8988T (cell line): Measurements from ENCODE around the gene PNPLA3.
"Not testable (repeated sequence)": the region's sequence is repeated elsewhere in the genome, so short reads cannot be mapped to it uniquely, and the experiment has no call there.

ENCODE experiments used
- DNase-seq: peaks from one replicate; pipeline ENCODE4 v3.0.0; 2011

PNPLA3 gene

DNA sequence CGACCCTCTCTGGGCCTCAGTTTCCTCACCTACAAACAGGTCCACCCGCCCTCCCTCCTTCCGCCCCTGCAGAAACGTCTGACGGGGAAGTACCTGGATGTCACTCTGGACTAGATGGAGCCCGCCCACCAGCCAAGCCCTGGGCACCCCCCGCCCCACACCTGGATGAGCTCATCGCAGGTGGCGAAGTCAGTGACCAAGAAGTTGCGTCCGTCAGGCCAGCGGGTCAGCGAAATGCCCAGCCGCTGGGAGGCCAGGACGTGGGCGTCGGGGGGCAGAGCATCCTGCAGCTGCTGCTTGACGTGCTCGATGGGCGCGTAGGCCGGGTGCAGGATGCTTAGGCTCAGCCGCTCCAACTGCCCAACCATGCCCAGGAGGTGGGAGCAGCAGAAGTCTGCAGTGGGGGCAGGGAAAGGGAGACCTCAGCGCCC is 32.7 kb upstream of the PNPLA3 start:
- no peak for DNase-seq

DNA sequence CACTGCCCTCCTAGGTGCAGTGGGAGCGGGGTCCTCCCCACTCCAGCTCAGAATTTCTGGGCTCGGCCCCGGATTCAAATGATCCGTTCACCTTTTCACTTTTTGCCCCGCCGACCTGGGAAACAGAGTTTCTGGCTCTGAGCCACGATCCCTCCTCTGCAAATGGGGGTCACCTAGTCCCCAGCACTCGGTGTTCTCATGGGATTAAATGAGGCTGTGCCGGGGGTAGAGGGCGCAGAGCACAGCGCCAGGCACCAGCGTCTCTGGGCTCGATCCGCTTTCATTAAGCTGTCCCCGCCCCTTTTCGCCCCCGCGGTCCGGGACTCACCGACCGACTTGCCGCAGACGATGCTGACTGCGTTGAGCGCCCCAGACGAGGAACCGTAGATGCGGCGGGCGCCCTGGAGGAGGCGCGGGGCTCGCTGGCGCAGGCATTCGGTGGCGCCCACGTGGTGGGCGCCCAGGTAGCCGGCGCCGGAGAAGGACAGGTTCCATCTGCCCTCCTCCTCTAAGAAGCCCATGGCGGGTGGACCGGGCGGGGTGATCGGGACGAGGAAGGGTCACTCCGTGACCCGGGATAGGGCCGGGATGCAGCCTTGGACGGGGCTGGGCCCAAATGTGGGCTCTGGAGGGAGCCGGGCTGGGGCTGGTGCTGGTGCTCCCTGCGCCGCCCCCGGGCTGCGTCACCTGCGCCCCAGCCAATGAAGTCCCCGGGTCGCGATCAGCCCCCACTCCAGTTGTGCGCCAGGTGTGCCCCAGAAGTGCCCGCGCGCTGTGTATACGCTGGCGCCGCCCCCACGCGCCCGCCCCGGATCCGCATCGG is 32.0 kb upstream of the PNPLA3 start, which contains the start of gene PNPLA5:
Gene PNPLA5 (minus strand): TSS at position 654 of the 823 bp plus-strand sequence. CDS start 133 bp downstream, at position 521.
- DNase-seq, result no peak

DNA sequence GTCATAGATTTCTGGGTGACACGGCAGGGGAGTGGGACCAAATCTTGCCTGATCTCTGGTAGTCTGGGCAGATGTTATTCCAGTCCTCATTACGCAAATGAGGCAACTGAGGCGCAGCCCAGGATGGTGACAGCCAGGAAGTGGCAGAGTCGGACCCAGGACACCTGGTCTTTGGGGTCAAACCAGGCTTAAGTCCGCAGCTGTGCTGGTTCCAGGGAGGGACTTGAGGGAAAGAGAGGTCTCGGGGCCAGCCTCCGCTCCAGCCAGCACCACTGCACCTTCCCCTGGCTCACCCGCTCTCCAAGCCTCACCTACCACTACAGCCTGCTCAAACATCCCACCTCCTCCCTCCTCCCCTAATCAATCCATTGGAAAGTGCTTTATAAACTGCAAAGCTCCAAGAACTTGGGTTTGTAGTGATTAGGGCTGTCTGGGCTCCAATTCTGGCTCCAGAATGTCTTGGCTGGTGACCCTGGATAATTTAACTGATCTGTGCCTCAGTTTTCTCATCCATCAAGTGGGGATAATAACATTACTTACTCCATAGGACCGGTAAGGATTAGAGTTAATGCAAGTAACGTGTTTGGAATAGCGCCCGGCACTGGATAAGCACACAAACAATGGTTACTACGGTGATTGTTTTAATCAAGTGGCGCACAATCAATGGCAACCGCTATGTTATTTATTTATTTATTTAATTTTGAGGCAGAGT is 31.3 kb upstream of the PNPLA3 start:
- no peak for DNase-seq

DNA sequence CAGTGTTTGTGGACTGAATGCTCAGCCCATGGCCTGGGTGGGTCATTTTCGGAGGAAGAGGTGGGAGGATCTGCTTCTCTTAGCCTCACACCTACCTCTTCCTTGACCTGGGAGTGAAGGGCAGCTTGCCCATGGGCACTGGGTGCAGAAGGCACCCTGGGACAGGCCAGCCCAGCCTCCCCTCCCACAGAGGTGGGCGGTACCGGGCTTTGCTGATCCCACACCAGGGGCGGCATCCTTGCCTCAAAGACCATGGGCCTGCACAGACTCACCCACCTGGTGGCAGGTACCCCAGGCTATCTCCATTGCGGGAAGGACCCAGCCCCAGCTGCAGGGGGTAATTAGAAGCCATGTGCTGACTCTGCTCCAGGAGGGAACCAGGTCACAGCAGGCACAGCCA is 30.3 kb upstream of the PNPLA3 start:
- DNase-seq, result no peak

DNA sequence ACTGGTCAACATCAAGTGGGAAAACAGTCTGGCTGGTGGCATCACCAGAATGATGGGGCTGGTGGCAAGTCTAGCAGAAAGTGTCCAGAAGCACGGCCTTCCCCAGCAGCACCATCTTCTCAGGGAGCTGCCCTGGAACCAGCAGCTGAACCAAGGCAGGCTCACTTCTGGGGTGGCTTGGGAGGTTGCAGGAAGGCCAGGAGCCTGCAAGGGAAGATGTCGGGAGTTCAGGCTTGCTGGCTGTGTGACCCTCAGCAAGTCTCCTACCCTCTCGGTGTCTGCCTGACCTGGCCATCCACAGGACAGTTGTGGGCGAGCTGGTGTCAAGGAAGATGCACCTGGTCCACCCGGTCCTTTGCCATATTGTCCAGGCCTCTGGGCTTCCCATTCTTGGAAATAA is 29.5 kb upstream of the PNPLA3 start:
- no peak for DNase-seq

DNA sequence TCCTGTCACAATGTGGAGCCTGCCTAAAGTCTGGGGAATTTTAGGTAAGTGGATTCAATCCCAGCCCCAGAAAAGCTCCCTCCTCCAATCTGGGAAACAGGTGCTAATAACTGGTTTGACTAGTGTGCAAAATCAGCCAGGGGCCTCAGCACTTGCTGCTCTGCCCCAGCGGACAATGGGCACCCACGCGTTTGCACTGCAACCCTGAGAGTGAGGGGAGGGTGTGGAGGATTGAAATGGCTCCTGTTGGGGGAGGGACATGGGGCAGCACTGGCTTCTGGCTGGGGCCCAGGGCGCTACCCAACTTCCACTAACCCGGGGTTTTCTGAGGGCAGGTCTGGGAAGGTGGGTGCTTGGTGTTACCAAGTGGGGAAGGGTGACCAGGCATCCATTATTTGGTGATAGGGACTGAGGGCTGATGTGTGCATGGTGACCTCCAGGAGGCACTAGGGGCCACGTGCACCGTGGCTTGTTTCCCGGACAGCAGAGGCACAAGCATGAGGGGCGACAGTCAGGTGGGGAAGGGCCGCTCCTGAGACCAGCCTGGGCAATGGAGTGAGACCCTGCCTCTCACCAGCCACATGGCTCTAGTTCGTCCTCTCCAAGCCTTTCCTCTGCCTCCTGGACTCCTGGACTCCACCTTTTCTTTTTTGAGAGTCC is 27.5 kb upstream of the PNPLA3 start:
- DNase-seq, result no peak

DNA sequence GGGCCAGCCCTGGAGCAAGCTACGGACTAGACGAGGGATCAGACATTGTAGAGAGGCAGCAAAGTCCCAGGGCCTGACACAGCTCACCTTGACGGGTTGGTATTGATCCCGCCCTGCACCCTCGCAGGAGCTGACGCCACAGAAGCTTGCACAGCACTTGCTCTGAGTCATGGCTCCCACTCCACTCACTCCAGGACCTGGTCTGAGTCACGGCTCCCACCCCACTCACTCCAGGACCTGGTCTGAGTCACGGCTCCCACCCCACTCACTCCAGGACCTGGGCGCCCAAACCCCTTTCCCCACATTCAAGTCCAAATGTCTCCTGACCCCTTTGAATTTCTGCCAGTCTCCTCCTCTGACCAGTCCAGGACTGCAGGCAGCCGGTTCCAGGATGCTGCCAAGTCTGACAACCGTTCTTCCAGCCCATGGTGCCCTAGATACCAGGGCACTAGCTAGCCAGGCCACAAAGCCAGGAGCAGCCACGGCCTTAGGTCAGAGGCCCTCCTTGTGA is 25.8 kb upstream of the PNPLA3 start:
- no peak for DNase-seq

DNA sequence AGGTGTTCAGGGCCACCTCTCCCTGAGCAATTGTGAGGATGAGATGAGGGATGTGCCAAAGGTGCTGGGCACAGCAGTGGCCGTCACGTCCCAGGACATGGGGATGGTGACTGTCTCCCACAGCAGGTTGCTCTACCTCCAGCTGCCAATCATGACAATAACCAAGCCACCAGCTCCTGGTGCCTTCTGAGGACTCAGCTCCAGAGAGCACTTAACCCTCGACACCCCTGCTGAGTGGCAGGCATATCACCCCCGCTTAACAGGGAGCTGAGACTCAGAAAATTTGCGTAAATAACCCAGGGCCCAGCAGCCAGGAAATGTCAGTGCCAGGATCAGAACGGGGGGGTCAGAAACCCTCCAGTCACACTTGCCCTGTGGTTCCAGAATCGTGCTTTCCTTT is 23.4 kb upstream of the PNPLA3 start:
- no peak for DNase-seq

DNA sequence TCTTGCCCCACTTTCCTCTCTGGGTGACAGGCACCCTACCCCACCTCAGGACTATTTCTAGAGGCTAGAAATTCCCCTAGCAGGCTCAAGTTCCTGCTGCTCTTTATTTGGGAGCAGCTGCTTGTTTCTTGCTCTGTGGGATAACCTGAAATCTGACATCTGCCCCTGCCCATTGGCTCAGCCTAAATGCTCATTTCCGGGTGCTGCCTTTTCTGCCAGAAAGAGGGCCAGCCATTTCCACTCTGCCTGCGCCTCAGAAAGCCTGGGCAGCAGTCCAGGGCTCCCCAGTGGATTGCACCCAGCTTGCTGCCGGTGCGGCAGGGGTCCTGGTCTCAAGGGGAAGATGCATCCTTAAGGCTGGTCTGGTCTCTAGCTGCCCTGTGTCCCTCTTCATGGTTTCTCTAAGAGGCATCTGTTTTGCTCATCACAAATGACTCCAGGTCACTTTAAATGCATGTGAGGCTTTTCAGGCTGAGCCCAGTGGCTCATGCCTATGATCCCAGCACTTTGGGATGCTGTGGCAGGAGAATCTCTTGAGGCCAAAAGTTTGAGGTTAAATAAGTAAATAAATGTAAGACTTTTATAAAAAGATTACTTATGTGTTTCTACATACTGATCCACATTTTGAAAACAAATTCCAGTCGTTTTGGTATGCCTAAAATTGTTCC is 21.5 kb upstream of the PNPLA3 start:
- DNase-seq, result no peak

DNA sequence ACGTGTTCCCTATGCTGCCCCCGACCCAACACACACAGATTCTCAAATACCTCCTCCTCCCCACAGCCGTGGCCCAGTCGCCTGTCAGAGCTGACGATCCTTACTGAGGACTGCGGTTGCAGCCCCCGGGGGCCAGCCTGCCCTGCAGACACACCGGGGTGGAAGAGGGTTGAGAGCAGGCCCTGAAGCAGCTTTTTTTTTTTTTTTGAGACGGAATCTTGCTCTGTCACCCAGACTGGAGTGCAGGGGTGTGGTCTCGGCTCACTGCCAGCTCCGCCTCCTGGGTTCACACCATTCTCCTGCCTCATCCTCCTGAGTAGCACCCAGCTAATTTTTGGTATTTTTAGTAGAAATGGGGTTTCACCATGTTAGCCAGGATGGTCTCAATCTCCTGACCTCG is 20.6 kb upstream of the PNPLA3 start:
- DNase-seq, result not testable (repeated sequence)

DNA sequence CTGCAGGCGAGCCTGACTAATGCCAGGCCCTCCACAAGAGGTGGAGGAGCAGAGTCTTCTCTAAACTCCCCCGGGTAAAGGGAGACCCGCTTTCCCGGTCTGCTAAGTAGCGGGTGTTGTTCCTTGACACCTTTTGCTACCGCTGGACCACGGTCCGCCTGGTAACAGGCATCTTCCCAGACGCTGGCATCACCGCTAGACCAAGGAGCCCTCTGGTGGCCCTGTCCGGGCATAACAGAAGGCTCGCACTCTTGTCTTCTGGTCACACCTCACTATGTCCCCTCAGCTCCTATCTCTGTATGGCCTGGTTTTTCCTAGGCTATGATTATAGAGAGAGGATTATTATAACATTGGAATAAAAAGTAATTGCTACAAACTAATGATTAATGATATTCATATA is 19.2 kb upstream of the PNPLA3 start:
- not testable (repeated sequence) for DNase-seq

DNA sequence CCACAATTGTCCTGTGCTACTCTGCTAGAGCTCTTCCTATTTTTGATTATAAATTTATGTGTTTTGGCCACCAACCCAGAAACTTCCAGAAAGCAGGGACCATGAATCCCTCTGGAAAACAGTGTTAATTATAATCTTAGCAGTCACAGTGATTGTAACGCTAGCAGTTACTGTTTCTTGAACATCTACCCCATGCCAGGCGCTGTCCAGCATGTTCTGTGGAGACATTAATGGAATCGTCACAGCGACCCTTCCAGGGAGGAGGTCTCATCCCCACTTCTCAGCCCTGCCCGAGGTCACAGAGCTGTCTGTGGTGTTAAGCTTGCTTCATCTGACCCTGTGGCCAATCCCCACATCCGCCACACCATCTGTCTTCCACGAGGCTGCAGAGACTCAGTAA is 17.9 kb upstream of the PNPLA3 start:
- DNase-seq, result no peak

DNA sequence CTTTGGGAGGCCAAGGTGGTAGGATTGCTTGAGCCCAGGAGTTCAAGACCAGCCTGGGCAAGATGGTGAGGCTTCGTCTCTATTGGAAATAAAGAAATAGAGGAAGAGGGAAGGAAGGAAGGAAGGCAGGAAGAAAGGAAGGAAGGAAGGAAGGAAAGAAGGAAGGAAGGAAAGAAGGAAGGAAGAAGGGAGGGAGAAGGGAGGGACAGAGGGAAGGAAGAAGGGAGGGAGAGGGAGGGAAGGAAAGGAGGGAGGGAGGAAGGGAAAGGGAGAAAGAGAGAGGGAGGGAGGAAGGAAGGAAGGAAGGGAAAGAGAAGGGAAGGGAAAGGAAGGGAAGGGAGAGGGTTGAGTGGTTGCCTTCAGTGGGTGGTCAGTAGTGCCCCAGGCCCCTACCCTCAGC is 13.9 kb upstream of the PNPLA3 start:
- DNase-seq, result no peak

DNA sequence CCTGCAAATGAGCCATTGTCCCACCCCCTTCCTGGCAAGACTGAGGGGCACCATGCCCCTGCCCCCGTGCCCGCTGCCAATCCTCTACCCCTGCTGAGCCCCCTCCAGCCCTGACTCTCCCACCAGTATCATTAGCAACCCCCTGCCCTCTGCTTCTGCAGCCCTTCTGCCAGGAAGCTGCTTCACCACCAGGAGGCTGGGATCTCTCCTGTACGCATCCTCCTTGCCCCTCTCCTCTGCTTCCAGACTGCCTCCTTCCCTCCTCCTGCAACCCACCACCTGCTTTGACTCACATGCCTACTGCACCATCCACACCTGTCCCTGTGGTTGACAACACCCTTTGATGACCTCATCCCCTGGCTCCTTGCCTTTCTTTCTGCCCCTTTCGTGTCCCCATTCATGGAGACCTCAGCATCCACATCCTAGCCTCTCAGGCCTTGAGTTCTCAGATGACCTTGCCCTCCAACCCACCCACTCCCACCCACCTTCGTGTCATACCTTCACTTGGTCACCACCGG is 13.4 kb upstream of the PNPLA3 start:
- no peak for DNase-seq

DNA sequence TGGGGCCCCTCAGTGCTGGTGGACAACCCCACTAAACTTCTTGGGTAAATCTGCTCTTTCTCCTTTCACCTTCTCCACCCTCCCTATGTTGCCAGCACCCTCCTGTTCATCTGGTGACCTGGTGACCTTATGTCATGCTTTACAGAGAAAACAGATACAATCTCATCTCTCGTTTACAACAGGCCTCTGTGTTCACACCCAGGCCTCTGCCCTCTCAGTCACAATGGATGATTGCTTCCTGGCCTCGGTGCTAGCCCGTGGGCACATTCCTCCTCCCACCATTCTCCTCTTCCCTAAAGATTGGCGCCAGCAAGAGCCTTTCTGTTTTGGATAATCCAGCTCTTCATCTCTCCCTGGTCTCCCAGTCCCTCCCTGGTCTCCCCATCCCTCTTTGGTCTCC is 12.3 kb upstream of the PNPLA3 start:
- no peak for DNase-seq

DNA sequence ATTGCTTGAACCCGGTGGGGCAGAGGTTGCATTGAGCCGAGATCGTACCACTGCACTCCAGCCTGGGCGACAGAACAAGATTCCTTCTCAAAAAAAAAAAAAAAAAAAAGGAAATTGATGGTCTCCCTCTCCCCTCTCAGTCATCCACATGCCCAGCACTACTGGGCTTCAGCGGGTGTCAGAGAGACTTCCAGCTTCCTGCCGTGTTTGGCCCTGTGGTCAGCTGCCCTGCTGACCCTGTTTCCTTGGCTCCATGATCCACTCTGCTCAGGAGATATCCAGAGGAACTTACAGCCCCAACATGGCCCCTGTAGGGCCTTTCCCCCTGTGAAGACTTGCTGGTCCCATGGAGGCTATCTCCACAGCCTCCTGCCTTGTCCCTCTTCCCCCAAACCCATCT is 6.1 kb upstream of the PNPLA3 start:
- no peak for DNase-seq

DNA sequence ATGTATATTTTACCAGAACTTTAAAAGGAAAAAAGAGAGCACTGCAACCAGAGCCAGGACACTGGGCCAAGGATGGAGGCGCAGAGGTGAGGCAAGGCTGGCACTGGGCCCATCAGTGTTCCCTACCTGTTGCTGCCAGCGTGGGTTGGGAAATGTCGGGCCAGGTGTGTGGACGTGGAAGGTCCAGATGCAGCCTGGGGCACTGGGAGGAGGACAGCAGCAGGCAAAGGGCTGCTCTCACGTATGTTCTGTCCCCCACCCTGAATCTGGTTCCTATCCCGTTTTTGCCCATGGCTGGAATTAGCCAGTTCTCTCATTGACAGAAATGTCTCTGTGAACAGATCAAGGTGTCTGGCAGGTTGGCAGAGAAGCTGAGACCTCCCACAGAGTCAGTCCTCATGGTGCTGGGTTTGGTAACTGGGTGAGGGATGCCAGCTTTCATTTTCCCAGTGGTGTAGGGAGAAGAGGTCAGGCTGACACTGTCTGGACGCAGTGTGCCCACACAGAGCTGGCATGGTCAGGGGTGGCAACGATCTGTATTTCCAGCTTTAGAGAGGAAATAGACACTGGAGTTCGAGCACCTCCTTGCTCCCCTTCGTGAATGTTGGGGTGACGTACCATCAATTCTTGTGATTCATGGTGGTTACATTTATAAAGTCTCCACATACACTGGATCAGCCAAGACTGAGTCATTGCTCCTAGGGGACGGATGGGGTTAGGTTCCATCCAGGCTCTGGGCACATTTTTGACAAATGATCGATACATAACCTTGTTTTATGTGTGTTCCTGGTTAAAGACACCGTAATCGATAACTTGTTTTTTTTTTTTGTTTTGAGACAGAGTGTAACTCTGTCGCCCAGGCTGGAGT is 4.3 kb upstream of the PNPLA3 start:
- no peak for DNase-seq

DNA sequence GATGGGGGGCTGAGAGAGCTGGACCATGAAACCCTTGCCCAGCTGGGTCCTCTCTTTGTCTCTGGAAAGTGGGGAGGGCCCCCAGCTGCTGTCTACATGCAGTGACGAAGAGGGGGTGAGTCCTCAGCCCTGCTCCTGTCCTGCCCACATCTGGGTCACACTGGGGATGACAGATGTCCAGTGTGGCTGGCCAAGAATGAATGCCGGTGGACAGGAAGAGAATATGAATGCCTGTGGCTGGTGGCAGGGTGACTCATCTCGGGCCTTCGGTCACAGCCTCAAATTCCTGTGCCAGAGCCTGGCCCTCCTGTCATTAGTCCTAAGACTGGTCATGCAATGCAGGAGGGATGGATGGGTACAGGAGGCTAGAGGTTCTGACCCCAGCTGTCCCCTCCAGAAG is 2.2 kb upstream of the PNPLA3 start:
- no peak for DNase-seq

DNA sequence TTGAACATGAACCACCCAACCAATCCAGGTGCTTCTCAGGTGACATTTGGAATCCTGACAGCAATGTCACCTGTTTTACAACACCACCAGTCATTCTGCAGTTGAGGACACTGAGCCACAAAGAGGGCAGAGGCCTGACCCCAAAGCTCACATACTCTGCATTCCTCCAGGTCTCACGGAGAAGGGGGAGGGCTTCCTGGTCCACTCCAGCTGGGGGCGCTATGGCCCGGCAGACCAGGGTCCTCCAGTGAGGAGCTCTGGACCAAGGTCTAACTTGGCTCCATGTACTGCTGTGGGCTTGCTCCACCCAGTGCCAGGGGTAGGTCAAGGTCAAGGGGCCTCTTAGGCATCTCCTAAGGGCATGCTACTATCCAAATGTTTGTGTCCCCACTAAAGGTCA is 1.5 kb upstream of the PNPLA3 start:
- no peak for DNase-seq

DNA sequence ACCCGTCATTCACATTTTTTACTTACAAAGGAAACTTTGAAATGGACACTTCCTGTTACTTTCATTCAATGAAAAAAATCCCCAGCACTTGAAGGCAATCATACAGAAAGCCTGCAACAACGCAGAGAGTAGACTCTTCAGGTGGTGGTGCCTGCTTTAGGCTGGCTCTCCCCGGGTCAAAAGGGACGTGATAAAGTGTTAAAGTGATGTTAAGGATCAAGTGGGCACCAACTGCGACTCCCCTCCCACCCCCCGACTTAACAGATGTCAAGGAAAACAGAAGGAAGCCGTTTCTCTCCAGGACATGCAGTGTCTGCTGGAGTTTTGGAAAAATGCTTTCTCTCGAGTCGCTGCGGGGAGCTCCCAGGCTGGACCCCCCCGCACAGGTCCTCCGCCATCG is 414 bp upstream of the PNPLA3 start:
- DNase-seq, result no peak

DNA sequence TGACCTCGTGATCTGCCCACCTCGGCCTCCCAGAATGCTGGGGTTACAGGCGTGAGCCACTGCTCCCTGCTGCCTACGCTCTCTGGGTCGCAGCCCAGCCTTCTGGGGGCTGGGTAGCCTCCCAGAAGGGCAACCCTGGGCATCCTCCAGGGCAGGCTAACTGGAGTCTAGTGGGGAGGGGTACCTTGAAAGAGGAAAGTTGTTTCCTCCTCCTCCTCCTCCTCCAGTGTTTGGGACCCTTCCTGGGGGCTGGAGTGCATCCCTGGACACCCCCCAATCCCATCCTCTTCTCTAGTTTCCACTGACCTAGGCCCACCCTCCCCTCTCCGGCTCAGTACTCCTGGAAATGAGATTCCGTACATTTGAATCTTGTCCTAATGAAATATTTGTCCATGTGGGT is 1.3 kb downstream of the PNPLA3 start:
- DNase-seq, result no peak
